NCI-H510A (cell line): ENCODE data around the gene ZNF778.
"Not testable (repeated sequence)": the region's sequence is repeated elsewhere in the genome, so short reads cannot be mapped to it uniquely, and the experiment has no call there.

ENCODE experiments used
- DNase-seq: peaks from one replicate; lab custom pipeline; 2025; lab: John Stamatoyannopoulos, UW

The ZNF778 gene

DNA sequence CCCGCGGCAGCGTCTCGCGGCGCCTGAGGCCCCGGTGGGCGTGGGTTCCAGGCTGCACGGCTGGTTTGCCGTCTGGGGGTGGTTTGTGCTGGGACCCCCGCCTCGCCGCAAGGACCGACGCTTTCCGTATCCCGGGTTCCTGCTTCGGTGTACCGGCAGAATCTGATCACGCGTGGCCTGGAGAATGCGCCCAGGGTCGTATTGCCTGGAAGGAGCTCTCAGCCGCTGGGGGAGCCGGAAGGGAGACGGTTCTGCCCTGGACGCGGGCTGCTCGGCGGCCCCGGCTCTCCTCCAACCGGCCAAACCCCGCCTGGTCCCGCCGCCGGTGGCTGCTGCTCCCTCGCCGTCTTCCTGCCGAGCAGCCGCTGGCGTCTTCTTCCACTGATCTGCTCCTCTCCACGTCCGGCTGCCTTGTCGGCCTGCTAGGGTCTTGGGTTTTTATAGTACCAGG, 39.8 kb downstream of the ZNF778 start:
- DNase-seq: no peak

DNA sequence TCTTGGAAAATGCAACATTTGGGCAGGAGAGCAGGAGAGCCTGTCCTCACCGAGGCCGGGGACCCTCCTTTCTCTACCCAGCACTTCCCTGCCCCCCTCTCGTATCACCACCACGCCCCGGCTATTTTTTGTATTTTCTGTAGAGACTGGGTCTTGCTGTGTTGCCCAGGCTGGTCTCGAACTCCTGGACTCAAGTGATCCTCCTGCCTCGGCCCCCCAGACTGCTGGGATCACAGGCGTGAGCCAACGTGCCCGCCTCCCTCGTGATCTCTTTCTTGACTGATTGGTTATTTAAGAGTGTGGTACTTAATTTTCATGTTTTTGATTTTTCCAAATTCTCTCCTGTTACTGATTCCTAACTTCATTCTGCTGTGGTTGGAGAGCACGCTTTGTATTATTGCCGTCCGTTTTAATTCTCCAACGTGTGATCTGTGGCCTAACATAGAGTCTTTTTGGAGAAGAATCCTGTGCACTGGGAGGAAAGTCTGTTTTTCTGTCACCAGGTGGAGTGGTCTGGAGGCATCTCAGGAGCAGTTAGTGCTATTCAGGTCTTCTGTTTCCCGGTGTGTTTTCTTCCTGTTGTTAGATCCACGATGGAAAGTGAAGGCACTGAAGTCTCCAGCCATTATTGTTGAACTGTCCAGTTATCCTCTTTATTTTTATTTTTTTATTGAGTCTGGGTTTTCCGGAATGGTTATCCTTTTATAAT, 40.4 kb downstream of the ZNF778 start:
- no peak for DNase-seq

DNA sequence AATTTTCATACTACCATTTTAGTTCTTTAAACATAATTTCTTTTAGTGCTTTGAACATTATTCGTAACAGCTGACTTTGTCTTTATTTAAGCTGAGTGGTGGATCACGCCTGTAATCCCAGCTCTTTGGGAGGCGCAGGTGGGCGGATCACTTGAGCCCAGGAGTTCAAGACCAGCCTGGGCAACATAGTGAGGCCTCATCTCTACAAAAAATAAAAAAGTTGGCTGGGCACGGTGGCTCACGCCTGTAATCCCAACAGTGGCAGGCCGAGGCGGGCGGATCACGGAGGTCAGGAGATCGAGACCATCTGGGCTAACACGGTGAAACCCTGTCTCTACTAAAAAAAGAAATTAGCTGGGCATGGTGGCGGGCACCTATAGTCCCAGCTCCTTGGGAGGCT, 42.4 kb downstream of the ZNF778 start:
- not testable (repeated sequence) for DNase-seq

- DNase-seq: no peak
Measured at GRCh38 chr16:89261691-89262563, 44.4 kb downstream of the ZNF778 start.

DNA sequence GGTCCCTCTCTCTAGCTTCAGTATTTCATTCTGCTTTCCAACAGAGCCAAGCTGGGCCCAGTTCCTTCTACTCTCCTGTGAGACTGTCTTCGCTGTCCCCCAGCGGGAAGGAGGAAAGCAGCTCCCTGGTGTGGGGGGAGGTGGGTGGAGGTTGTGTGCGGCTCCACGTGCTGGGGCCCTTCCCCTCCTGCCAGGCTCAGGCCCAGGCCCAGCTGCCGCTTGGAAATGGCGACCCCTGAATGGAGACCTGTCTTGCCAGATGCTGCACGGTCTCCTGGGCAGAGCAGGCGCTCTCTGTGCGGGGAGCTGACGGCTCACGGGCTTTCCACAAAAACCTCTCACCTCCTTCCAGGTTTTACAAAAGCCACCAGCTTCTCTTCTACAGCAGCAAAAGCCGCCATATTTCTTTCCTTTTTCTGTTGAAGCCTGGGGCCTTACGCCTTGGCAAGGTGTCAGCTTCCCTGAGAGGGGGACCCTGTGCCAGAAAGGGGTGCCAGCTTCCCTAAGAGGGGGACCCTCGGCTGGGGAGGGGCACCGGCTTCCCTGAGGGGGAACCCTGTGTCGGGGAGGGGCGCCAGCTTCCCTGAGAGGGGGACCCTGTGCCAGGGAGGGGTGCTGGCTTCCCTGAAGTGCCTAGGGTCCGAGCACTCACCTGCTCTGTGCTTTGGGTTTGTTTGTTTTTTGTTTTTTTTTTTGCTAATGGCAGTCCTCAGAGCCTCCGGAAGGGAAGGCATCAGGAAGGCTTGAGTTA, 47.5 kb downstream of the ZNF778 start:
- DNase-seq: no peak

DNA sequence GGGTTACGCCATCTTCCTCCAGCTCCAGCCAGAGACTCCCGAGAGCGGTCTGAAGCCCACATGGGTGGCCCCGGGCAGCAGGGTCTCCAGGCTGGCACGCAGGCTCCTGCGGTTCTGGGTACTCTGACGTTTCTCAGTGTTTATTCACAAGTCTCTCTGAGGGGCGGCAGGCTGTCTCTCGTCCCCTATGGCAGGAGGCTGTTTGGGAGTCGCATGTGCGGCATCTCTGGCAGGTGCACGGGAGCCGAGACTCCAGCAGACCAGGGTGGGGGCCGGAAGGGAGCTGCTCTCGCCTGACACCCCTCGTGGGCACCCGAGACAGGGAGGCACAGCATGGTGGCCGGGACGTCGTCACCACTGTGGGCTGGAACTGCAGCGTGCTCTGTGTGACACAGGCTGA, 48.1 kb downstream of the ZNF778 start:
- DNase-seq: no peak

- no peak for DNase-seq
Measured at GRCh38 chr16:89266521-89267134, 49.1 kb downstream of the ZNF778 start.

GRCh38 chr16:89267746-89268145, 50.2 kb downstream of the ZNF778 start:
- DNase-seq: not testable (repeated sequence)

DNA sequence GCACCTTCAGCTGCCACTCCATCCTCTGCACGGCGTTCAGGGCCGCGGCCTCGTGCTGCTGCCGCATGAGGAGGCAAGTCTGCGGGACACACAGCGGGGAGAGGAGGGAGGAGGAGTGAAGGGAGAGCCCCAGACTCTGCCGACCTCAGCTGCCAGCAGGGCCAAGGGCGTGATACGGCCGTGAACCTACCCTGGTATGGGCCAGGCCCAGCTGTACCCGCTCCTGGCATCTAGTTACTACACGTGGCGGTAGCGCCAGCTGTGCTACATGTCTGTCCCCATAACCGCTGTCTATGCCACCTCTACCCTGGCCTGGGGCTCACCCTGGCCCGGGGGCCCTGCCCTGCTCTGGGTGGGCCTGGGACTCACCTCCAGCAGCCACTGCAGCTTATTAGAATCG, 51.1 kb downstream of the ZNF778 start:
- no peak for DNase-seq

- DNase-seq: no peak
Measured at GRCh38 chr16:89268987-89269735, 51.7 kb downstream of the ZNF778 start.

GRCh38 chr16:89269805-89270665, 52.5 kb downstream of the ZNF778 start:
- no peak for DNase-seq

DNA sequence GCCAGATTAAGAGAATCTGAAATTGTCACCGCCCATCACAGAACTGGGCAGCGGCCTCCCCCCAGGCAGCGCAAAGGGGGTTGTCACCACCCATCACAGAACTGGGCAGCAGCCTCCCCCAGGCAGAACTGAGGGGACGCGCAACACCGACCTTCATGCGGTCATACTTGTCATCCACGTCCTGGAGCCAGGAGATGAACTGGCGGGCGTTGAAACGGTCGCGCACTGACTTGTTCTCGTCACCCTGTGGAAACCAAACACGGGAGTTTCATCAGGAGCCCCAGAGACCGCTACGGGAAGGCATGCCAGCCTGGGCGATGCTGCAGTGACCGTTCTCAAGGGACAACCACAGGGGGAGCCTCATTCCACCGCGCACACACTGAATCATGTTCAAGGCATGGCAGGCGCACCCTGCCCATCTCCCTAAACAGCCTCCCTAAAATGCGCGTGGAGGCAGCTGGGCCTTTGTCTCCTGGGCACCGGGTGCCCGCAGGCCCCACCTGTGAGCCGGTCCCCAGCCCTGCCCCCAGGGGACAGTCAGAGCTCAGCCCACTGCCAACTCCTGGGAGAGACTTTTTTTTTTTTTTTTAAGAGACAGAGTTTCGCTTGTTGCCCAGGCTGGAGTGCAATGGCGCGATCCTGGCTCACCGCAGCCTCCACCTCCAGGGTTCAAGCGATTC, 53.3 kb downstream of the ZNF778 start:
- DNase-seq: no peak

GRCh38 chr16:89272631-89273030, 55.1 kb downstream of the ZNF778 start:
- DNase-seq: no peak

- no peak for DNase-seq
Measured at GRCh38 chr16:89273741-89274472, 56.4 kb downstream of the ZNF778 start.

GRCh38 chr16:89274561-89275283, 57.2 kb downstream of the ZNF778 start:
- DNase-seq: no peak

- no peak for DNase-seq
Measured at GRCh38 chr16:89275284-89275584, 57.7 kb downstream of the ZNF778 start.

DNA sequence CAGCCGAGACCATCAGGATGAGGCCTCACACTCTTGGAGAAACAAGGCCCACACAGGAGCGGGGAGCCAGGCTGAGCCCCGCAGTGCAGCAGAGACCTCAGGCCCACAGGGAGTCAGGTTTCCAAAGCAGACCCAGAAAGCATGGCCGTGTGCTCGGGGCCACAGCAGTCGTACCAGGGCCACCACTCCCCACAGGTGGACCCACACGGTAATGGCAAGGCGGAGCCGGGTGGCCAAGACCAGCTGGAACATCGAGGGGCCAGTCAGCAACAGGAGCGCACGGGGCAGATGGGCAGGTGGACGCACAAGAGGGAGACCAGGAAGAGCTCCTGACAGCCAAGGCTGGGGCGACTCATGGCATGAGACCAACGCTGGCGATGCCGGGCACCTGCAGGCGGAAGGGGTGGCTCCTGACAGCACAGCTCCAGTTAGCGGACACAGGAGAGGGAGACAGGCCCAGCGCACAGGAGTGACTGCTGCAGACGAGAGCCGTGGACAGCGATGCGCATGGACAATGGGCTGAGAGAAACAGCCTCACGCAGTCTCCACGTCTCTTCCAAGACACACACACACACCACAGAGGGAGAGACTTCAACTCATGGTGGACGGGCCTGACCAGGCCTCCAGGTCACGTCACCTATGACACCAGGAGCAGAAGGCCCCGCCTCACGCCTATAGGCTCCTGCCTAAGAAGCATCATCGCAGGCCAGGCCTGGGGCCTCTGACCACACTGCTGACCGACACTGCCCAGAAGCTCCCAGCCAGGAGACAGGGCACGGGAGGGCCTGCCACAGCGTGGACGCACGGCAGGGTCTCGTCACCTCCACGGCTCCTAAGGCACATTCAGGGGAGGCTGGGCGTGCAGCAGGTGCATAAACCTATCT, 58.6 kb downstream of the ZNF778 start:
- DNase-seq: no peak

GRCh38 chr16:89277049-89277448, 59.5 kb downstream of the ZNF778 start:
- DNase-seq: no peak
